ENCODE data around the gene PBX3. TPM values are rescaled to one million over a fixed set of nuclear protein-coding genes. Genes with fewer than 3 reads are reported as not detected.
A peak's percentile ranks its signal among the peaks of the same experiment; 100 is the strongest.

The PBX3 gene
- total and polyA plus RNA-seq, 9 of the 15 experiments (the other 6 are each of a cell fraction or from before 2014, with no cell fraction given), result 0.14 to 5.8 (median 0.92) TPM

GRCh38 chr9:125746017-125746773 is 978 bp upstream of the PBX3 start (continued):
- TF ChIP-seq ZNF75A (CRISPR knock-in tag; IDR thresholded peaks at IDR 0.05) (no peak), XRCC5 (IDR thresholded peaks at IDR 0.05; ENCODE audit: low read depth, low read length) (no peak), ZBTB49 (CRISPR knock-in tag; IDR thresholded peaks at IDR 0.05; ENCODE audit: borderline replicate concordance) (no peak), ZNF232 (CRISPR knock-in tag; IDR thresholded peaks at IDR 0.05) (peak; percentile 65; the same call in 1 of the 2 replicates), SAFB2 (IDR thresholded peaks at IDR 0.05; ENCODE audit: borderline replicate concordance, low read depth, low read length, severe bottlenecking) (no peak), SNRNP70 (optimal IDR thresholded peaks at IDR 0.05; ENCODE audit: low read depth, low read length) (no peak), SAFB (IDR thresholded peaks at IDR 0.05; ENCODE audit: borderline replicate concordance, low read depth, low read length) (no peak), CBX3 (IDR thresholded peaks at IDR 0.05; ENCODE audit: borderline replicate concordance in 1 of 2, low read length in 2 of 2) (peak in 1 of 2 experiments; percentile 88; a peak in 1 of 3 replicates), E2F4 (CRISPR knock-in tag; IDR thresholded peaks at IDR 0.05; ENCODE audit: low read depth) (no peak), PCBP1 (IDR thresholded peaks at IDR 0.05; ENCODE audit: low read depth, low read length, poor library complexity, severe bottlenecking) (no peak), ZMIZ1 (IDR thresholded peaks at IDR 0.05; ENCODE audit: low read depth in 2 of 2, low read length in 2 of 2) (no peak), ELF4 (CRISPR knock-in tag; IDR thresholded peaks at IDR 0.05) (no peak), NFE2L1 (tag; IDR thresholded peaks at IDR 0.05; ENCODE audit: borderline replicate concordance, low read depth) (no peak), ATF4 (CRISPR knock-in tag; IDR thresholded peaks at IDR 0.05) (no peak), ZFX (CRISPR knock-in tag; IDR thresholded peaks at IDR 0.05) (peak; percentile 41), PHF21A (IDR thresholded peaks at IDR 0.05; ENCODE audit: borderline replicate concordance, low read depth) (0 out of 2 replicates have a peak, but pooled peaks have one; percentile 70)
